Measurements from ENCODE around the gene KIR2DL1.
"Not testable (repeated sequence)": the region's sequence is repeated elsewhere in the genome, so short reads cannot be mapped to it uniquely, and the experiment has no call there.

KIR2DL1 gene

GRCh38 chr19:54824416-54824815, 54.8 kb downstream of the KIR2DL1 start:
- DNase-seq = not testable (repeated sequence)

DNA sequence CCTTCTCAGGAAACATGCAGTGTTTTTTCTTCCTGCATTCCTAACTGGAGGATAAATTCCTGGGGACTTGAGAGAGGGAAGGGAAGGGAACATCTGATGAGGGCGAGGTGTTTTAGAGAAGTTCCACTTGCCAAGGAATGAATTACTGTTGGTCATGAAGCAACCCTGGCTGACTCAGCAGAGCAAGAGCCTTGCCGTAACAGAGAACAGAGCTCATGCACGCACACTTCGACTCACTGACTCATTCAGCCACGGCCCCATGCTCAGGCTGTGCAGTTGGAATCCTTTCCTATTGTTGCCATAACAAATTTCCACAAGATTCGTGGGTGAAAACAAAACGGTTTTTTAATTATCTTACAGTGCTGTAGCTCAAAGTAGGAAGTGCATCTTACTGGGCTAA, 55.7 kb downstream of the KIR2DL1 start:
- DNase-seq = not testable (repeated sequence)

GRCh38 chr19:54828064-54828463, 58.5 kb downstream of the KIR2DL1 start:
- not testable (repeated sequence) for DNase-seq

- not testable (repeated sequence) for DNase-seq
Measured at GRCh38 chr19:54832496-54832895, 62.9 kb downstream of the KIR2DL1 start, which contains the start of gene KIR2DS4. TSS of gene KIR2DS4 (plus strand) at chr19:54832676.

Measured in activated CD4-positive, alpha-beta T cell treated with anti-CD3 and anti-CD28 coated beads for 4 hours (primary cell).